H1 (cell line): Measurements from ENCODE around the gene PAQR7. TPM values are rescaled to one million over a fixed set of nuclear protein-coding genes. Genes with fewer than 3 reads are reported as not detected.
A peak's percentile ranks its signal among the peaks of the same experiment; 100 is the strongest.

Experiments
- ASH2L ChIP-seq: fragments of 200-600, 300-600 bp; sonication (generic); IDR thresholded peaks from one replicate; pipeline ENCODE4 v1.7.1; 2017; ENCODE audit warnings: low read length
- CTBP2 ChIP-seq: IDR thresholded peaks from 2 replicates; pipeline ENCODE4 v1.7.0; 2011; ENCODE audit warnings: borderline replicate concordance, mild to moderate bottlenecking, moderate library complexity, mixed read lengths, low read length; ENCODE audit not compliant: insufficient read depth, insufficient read length
- EZH2 ChIP-seq: fragments of 200-600 bp; sonication (generic); IDR thresholded peaks from 2 replicates; pipeline ENCODE4 v1.7.1; 2012; ENCODE audit warnings: low read depth, mild to moderate bottlenecking, moderate library complexity, low read length, inconsistent platforms; ENCODE audit not compliant: severe bottlenecking
- FOSL1 ChIP-seq: IDR thresholded peaks from 2 replicates; pipeline ENCODE4 v1.6.1; 2011; ENCODE audit warnings: mild to moderate bottlenecking, low read depth, low read length, moderate library complexity; ENCODE audit not compliant: insufficient read depth
- GABPA ChIP-seq: IDR thresholded peaks from 2 replicates; pipeline ENCODE4 v1.6.1; 2011; ENCODE audit warnings: mild to moderate bottlenecking, low read length, moderate library complexity, borderline replicate concordance; ENCODE audit not compliant: insufficient read depth
- KDM5A ChIP-seq: fragments of 200-600 bp; IDR thresholded peaks from 2 replicates; pipeline ENCODE4 v1.7.1; 2012; ENCODE audit warnings: mild to moderate bottlenecking, low read length, inconsistent platforms, mixed read lengths
- POLR2A ChIP-seq, 2 experiments: IDR thresholded peaks; 1 replicate in 1 of 2; 2 replicates in 1 of 2; pipeline ENCODE4 v1.6.1; 2011; ENCODE audit warnings: low read depth in 2 of 2, low read length in 2 of 2, mild to moderate bottlenecking in 2 of 2; ENCODE audit errors: control extremely low read depth in 1 of 2
- SIX5 ChIP-seq: IDR thresholded peaks from 2 replicates; pipeline ENCODE4 v1.6.1; 2011; ENCODE audit warnings: mild to moderate bottlenecking, low read depth, low read length
- SP2 ChIP-seq: IDR thresholded peaks from 2 replicates; pipeline ENCODE4 v1.6.1; 2012; ENCODE audit warnings: mild to moderate bottlenecking, low read length, inconsistent platforms
- TBP ChIP-seq: IDR thresholded peaks from 2 replicates; pipeline ENCODE4 v1.6.1; 2011; ENCODE audit warnings: low read depth, low read length, improper control_type of control experiment
- TEAD4 ChIP-seq: IDR thresholded peaks from 2 replicates; pipeline ENCODE4 v1.6.1; 2012; ENCODE audit warnings: low read depth, low read length, inconsistent platforms, mixed read lengths
- ZNF274 ChIP-seq: IDR thresholded peaks from 2 replicates; pipeline ENCODE4 v1.7.0; 2012; ENCODE audit warnings: low read length, borderline replicate concordance; ENCODE audit errors: extremely low read depth
- polyA plus RNA-seq, 7 experiments: library from polyadenylated mRNA; depleted of rRNA in 3 of 7; stranded (reverse) in 5 of 7; unstranded in 2 of 7; fragments of >200 nt in 5 of 7; fragments of 200-250 nt in 2 of 7; gene quantifications; 1 replicate in 5 of 7; 2 replicates in 1 of 7; 4 replicates in 1 of 7; pipeline versions ENCODE4 v1.2.1 to v1.2.3, GENCODE V29; 2011 to 2013; ENCODE audit warnings: missing spikeins in 2 of 7, mixed read lengths in 2 of 7
- total RNA-seq: library from RNA; stranded (reverse); fragmentation: NEBNext Ultra II Directional; extraction: Animal tissue kit (Norgen Biotek cat#: 25700); gene quantifications from 2 replicates; pipeline ENCODE4 v1.2.1, GENCODE V29; 2021

PAQR7 gene
- total and polyA plus RNA-seq, 2 of the 8 experiments (the other 6 are each of a cell fraction or from before 2014, with no cell fraction given) = 7.3 to 7.4 TPM

- TF ChIP-seq EZH2 (no peak), TBP (no peak), KDM5A (no peak), GABPA (no peak), POLR2A (IDR thresholded peaks at IDR 0.05; ENCODE audit: control extremely low read depth in 1 of 2, low read depth in 2 of 2, low read length in 2 of 2) (no peak), TEAD4 (no peak), CTBP2 (peak; percentile 19), FOSL1 (no peak), SIX5 (no peak), ZNF274 (no peak), SP2 (no peak), ASH2L (no peak)
These were observed 55.0 kb downstream of the PAQR7 start (continued) for GRCh38 chr1:25820247-25821111.
